HEK293 (cell line): Measurements from ENCODE around the gene TIAL1.

ENCODE experiments used
- CTCF ChIA-PET: fragments of 350-600 bp; formaldehyde crosslinking; extraction: SDS; loops from one replicate; lab custom pipeline; 2021; ENCODE audit warnings: antibody characterized with exemption; lab: Yijun Ruan, JAX
- POLR2A ChIA-PET: fragments of 300-600 bp; formaldehyde crosslinking; extraction: SDS; loops from one replicate; lab custom pipeline; 2020; ENCODE audit warnings: antibody characterized with exemption, inconsistent platforms; lab: Yijun Ruan, JAX
- H3K27ac ChIP-seq: fragments of 200-500 bp; sonication (Bioruptor generic); 2 replicates; pipeline ENCODE4 v1.5.1; 2014; ENCODE audit warnings: low read depth, low read length, control low read depth, inconsistent platforms; ENCODE audit errors: extremely low read depth
- H3K36me3 ChIP-seq, 2 experiments: fragments of 200-500 bp in 1 of 2; sonication (Bioruptor generic) in 1 of 2; 1 replicate in 1 of 2; 2 replicates in 1 of 2; pipeline ENCODE4 v1.5.1; 2014 to 2017; ENCODE audit warnings: inconsistent platforms in 2 of 2, low read length in 2 of 2; ENCODE audit not compliant: control insufficient read depth in 2 of 2, insufficient read depth in 1 of 2
- H3K4me1 ChIP-seq: fragments of 200-500 bp; sonication (Bioruptor generic); 2 replicates; pipeline ENCODE4 v1.5.1; 2014; ENCODE audit warnings: mild to moderate bottlenecking, low read length, inconsistent platforms; ENCODE audit not compliant: control insufficient read depth, insufficient read depth
- H3K4me3 ChIP-seq: 2 replicates; pipeline ENCODE4 v1.5.1; 2011; ENCODE audit warnings: low read depth, mild to moderate bottlenecking, control low read depth, low read length, moderate library complexity
- H3K9me3 ChIP-seq: fragments of 200-500 bp; sonication (Bioruptor generic); 2 replicates; pipeline ENCODE4 v1.5.1; 2014; ENCODE audit warnings: low read depth, low read length, inconsistent platforms; ENCODE audit not compliant: control insufficient read depth, insufficient read depth
- KLF16 ChIP-seq: fragments of 450-650 bp; formaldehyde crosslinking; IDR thresholded peaks from 2 replicates; pipeline ENCODE4 v1.5.1; 2017; ENCODE audit warnings: missing biosample characterization, missing genetic modification characterization
- MEIS1 ChIP-seq: sonication (generic); formaldehyde crosslinking; IDR thresholded peaks from 2 replicates; pipeline ENCODE4 v1.8.1; 2022; ENCODE audit warnings: missing genetic modification reagents, mild to moderate bottlenecking, borderline replicate concordance
- OVOL3 ChIP-seq: fragments of 450-650 bp; formaldehyde crosslinking; IDR thresholded peaks from 2 replicates; pipeline ENCODE4 v1.5.1; 2016; ENCODE audit warnings: missing biosample characterization, missing genetic modification characterization
- SALL2 ChIP-seq: fragments of 450-650 bp; formaldehyde crosslinking; IDR thresholded peaks from 2 replicates; pipeline ENCODE4 v1.5.0; 2017; ENCODE audit warnings: missing biosample characterization, mild to moderate bottlenecking, missing genetic modification characterization, borderline replicate concordance
- ZBTB8A ChIP-seq: fragments of 450-650 bp; formaldehyde crosslinking; IDR thresholded peaks from 2 replicates; pipeline ENCODE4 v1.5.1; 2016; ENCODE audit warnings: missing biosample characterization, missing genetic modification characterization
- ZNF112 ChIP-seq: fragments of 450-650 bp; formaldehyde crosslinking; IDR thresholded peaks from 2 replicates; pipeline ENCODE4 v1.5.0; 2017; ENCODE audit warnings: missing biosample characterization, missing genetic modification characterization
- ZNF121 ChIP-seq: fragments of 450-650 bp; formaldehyde crosslinking; IDR thresholded peaks from 2 replicates; pipeline ENCODE4 v1.5.1; 2016; ENCODE audit warnings: missing biosample characterization, missing genetic modification characterization
- ZNF211 ChIP-seq: fragments of 450-650 bp; formaldehyde crosslinking; IDR thresholded peaks from 2 replicates; pipeline ENCODE4 v1.5.1; 2016; ENCODE audit warnings: low read depth, missing biosample characterization, missing genetic modification characterization
- ZNF473 ChIP-seq: fragments of 450-650 bp; formaldehyde crosslinking; IDR thresholded peaks from 2 replicates; pipeline ENCODE4 v1.5.1; 2017; ENCODE audit warnings: missing biosample characterization, missing genetic modification characterization
- ZNF510 ChIP-seq: fragments of 450-650 bp; formaldehyde crosslinking; IDR thresholded peaks from 2 replicates; pipeline ENCODE4 v1.5.1; 2018; ENCODE audit warnings: mild to moderate bottlenecking, missing genetic modification characterization, missing biosample characterization; ENCODE audit not compliant: insufficient replicate concordance
- ZNF558 ChIP-seq: fragments of 450-650 bp; formaldehyde crosslinking; IDR thresholded peaks from 2 replicates; pipeline ENCODE4 v1.5.1; 2016; ENCODE audit warnings: missing biosample characterization, missing genetic modification characterization
- ZNF610 ChIP-seq: fragments of 450-650 bp; formaldehyde crosslinking; IDR thresholded peaks from 2 replicates; pipeline ENCODE4 v1.5.1; 2016; ENCODE audit warnings: missing biosample characterization, missing genetic modification characterization, borderline replicate concordance
- ZNF621 ChIP-seq: fragments of 450-650 bp; formaldehyde crosslinking; IDR thresholded peaks from 2 replicates; pipeline ENCODE4 v1.5.1; 2017; ENCODE audit warnings: missing biosample characterization, missing genetic modification characterization
- ZSCAN30 ChIP-seq: fragments of 450-650 bp; IDR thresholded peaks from 2 replicates; pipeline ENCODE4 v1.5.1; 2018; ENCODE audit warnings: missing biosample characterization, mild to moderate bottlenecking, missing genetic modification characterization, moderate library complexity
- TF ChIP-seq, protein P1 (sequence below): fragments of 450-650 bp; formaldehyde crosslinking; IDR thresholded peaks from 2 replicates; pipeline ENCODE4 v1.5.1; 2016; ENCODE audit warnings: missing biosample characterization, missing genetic modification characterization
- TF ChIP-seq, protein P2 (sequence below): fragments of 450-650 bp; formaldehyde crosslinking; IDR thresholded peaks from 2 replicates; pipeline ENCODE4 v1.5.1; 2017; ENCODE audit warnings: missing biosample characterization, missing genetic modification characterization
- TF ChIP-seq, protein P3 (sequence below): fragments of 450-650 bp; formaldehyde crosslinking; IDR thresholded peaks from 2 replicates; pipeline ENCODE4 v1.5.1; 2017; ENCODE audit warnings: missing biosample characterization, missing genetic modification characterization
- TF ChIP-seq, protein P4 (sequence below): fragments of 450-650 bp; formaldehyde crosslinking; IDR thresholded peaks from 2 replicates; pipeline ENCODE4 v1.5.1; 2016; ENCODE audit warnings: missing biosample characterization, missing genetic modification characterization
- TF ChIP-seq, protein P5 (sequence below): fragments of 450-650 bp; formaldehyde crosslinking; IDR thresholded peaks from 2 replicates; pipeline ENCODE4 v1.5.1; 2016; ENCODE audit warnings: missing biosample characterization, missing genetic modification characterization
- TF ChIP-seq, protein P6 (sequence below): fragments of 450-650 bp; IDR thresholded peaks from 2 replicates; pipeline ENCODE4 v1.5.1; 2018; ENCODE audit warnings: missing biosample characterization, missing genetic modification characterization
- TF ChIP-seq, protein P7 (sequence below): fragments of 450-650 bp; formaldehyde crosslinking; IDR thresholded peaks from 2 replicates; pipeline ENCODE4 v1.5.1; 2016; ENCODE audit warnings: missing biosample characterization, missing genetic modification characterization

Gene TIAL1

DNA sequence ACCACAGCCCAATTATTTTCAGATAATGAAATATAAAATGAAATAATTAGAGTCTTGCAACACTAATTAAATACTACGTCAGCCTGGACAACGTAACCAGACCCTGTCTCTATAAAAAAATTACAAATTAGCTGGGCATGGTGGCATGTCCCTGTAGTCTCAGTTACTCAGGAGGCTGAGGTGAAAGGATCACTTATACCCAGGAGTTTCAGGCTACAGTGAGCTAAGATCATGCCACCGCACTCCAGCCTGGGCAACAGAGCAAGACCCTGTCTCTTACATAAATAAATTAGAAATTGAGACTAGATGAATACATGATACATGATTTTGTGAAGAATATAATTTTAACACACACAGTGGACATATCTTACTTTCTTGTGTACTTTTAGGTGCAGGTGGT lies 18.4 kb downstream of the TIAL1 start:
- TF ChIP-seq, protein P1, sequence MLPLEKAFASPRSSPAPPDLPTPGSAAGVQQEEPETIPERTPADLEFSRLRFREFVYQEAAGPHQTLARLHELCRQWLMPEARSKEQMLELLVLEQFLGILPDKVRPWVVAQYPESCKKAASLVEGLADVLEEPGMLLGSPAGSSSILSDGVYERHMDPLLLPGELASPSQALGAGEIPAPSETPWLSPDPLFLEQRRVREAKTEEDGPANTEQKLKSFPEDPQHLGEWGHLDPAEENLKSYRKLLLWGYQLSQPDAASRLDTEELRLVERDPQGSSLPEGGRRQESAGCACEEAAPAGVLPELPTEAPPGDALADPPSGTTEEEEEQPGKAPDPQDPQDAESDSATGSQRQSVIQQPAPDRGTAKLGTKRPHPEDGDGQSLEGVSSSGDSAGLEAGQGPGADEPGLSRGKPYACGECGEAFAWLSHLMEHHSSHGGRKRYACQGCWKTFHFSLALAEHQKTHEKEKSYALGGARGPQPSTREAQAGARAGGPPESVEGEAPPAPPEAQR: no peak
- no peak for TF ChIP-seq ZNF473 (tag by site-specific recombination)
- peak; percentile 81 for TF ChIP-seq ZNF121 (tag by site-specific recombination)
- no peak for TF ChIP-seq ZSCAN30 (tag by site-specific recombination)
- no peak for TF ChIP-seq ZNF621
- Histone ChIP-seq H3K36me3 (peaks cover 82 to 87% of the 10 kb centered on the region in 2 experiments), H3K4me3 (no peak overlapping the region), H3K4me1 (no peaks in the 10 kb centered on the region), H3K9me3 (no peaks in the 10 kb centered on the region), H3K27ac (no peak overlapping the region)
- POLR2A ChIA-PET: no interaction called here
- CTCF ChIA-PET: interaction anchor here (0.8 kb wide), 1 partner anchor 40 kb away, joined by 3 read pairs; no protein-coding TSS in a partner anchor

DNA sequence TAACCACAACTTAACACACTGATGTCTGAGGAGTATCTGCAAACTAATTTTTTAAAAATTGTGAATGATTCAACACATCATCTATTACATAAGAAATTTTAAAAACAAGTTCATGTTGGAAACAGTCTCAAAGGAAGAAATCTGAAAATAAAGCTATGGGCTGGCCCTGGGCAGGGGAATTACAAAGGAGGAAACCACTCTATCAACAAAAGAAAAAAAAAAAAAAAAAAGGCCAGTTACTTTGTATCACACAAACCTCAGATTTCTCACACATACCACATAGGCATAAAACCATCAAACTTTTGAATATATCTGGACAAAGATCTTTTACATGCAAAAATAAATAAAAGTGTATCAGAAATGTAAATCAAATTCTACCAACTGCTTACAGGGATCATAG lies 20.8 kb downstream of the TIAL1 start:
- H3K4me1 ChIP-seq: no peaks in the 10 kb centered on the region
- TF ChIP-seq ZNF211 (tag by site-specific recombination): 0 out of 2 replicates have a peak, but pooled peaks have one; percentile 45
- no peak for TF ChIP-seq ZBTB8A (tag by site-specific recombination)
- CTCF ChIA-PET: interaction anchor here (0.7 kb wide), 1 partner anchor 57 kb away, joined by 3 read pairs; no protein-coding TSS in a partner anchor
- no peaks in the 10 kb centered on the region for H3K9me3 ChIP-seq
- H3K4me3 ChIP-seq: no peak overlapping the region
- H3K27ac ChIP-seq: no peak overlapping the region
- POLR2A ChIA-PET: no interaction called here
- H3K36me3 ChIP-seq: peaks cover 74 to 78% of the 10 kb centered on the region in 2 experiments

DNA sequence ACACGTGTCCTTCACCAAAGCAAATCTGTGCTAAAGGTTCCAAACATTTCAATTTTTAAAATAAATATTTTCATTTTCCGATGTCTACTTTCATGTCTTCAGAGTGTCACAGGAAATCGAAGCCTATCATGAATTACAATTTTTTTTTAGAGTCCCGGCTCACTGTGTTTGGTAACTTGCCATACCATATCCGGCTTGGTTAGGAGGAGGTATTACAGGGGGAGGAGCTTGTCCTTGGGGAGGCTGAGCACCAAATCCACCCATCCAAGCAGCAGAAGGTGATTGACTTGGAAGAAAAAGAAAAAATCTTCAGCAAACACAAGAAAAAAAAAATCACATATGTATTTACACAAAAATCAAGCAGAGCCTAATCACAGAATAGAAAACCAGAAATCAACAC lies 21.3 kb downstream of the TIAL1 start:
- Histone ChIP-seq H3K9me3 (no peaks in the 10 kb centered on the region), H3K4me3 (no peak overlapping the region), H3K36me3 (peaks cover 73 to 74% of the 10 kb centered on the region in 2 experiments), H3K4me1 (no peaks in the 10 kb centered on the region), H3K27ac (no peak overlapping the region)
- TF ChIP-seq ZNF112 (tag by site-specific recombination): no peak
- TF ChIP-seq, protein P2, sequence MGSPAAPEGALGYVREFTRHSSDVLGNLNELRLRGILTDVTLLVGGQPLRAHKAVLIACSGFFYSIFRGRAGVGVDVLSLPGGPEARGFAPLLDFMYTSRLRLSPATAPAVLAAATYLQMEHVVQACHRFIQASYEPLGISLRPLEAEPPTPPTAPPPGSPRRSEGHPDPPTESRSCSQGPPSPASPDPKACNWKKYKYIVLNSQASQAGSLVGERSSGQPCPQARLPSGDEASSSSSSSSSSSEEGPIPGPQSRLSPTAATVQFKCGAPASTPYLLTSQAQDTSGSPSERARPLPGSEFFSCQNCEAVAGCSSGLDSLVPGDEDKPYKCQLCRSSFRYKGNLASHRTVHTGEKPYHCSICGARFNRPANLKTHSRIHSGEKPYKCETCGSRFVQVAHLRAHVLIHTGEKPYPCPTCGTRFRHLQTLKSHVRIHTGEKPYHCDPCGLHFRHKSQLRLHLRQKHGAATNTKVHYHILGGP (tag by site-specific recombination): no peak
- TF ChIP-seq SALL2 (tag by site-specific recombination): no peak
- TF ChIP-seq, protein P3, sequence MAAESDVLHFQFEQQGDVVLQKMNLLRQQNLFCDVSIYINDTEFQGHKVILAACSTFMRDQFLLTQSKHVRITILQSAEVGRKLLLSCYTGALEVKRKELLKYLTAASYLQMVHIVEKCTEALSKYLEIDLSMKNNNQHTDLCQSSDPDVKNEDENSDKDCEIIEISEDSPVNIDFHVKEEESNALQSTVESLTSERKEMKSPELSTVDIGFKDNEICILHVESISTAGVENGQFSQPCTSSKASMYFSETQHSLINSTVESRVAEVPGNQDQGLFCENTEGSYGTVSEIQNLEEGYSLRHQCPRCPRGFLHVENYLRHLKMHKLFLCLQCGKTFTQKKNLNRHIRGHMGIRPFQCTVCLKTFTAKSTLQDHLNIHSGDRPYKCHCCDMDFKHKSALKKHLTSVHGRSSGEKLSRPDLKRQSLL (tag by site-specific recombination): no peak
- TF ChIP-seq, protein P4, sequence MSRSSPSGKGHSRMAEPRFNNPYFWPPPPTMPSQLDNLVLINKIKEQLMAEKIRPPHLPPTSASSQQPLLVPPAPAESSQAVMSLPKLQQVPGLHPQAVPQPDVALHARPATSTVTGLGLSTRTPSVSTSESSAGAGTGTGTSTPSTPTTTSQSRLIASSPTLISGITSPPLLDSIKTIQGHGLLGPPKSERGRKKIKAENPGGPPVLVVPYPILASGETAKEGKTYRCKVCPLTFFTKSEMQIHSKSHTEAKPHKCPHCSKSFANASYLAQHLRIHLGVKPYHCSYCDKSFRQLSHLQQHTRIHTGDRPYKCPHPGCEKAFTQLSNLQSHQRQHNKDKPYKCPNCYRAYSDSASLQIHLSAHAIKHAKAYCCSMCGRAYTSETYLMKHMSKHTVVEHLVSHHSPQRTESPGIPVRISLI (tag by site-specific recombination): no peak
- no peak for TF ChIP-seq KLF16 (tag by site-specific recombination)
- no peak for TF ChIP-seq ZNF510 (tag by site-specific recombination)
- no peak for TF ChIP-seq MEIS1 (CRISPR knock-in tag)
- no peak for TF ChIP-seq ZNF558 (tag by site-specific recombination)
- no peak for TF ChIP-seq ZNF610 (tag by site-specific recombination)
- TF ChIP-seq OVOL3 (tag by site-specific recombination): no peak
- TF ChIP-seq, protein P5, sequence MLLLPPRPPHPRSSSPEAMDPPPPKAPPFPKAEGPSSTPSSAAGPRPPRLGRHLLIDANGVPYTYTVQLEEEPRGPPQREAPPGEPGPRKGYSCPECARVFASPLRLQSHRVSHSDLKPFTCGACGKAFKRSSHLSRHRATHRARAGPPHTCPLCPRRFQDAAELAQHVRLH (tag by site-specific recombination): no peak
- TF ChIP-seq ZNF121 (tag by site-specific recombination): no peak
- TF ChIP-seq, protein P6, sequence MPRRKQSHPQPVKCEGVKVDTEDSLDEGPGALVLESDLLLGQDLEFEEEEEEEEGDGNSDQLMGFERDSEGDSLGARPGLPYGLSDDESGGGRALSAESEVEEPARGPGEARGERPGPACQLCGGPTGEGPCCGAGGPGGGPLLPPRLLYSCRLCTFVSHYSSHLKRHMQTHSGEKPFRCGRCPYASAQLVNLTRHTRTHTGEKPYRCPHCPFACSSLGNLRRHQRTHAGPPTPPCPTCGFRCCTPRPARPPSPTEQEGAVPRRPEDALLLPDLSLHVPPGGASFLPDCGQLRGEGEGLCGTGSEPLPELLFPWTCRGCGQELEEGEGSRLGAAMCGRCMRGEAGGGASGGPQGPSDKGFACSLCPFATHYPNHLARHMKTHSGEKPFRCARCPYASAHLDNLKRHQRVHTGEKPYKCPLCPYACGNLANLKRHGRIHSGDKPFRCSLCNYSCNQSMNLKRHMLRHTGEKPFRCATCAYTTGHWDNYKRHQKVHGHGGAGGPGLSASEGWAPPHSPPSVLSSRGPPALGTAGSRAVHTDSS: no peak
- TF ChIP-seq, protein P7, sequence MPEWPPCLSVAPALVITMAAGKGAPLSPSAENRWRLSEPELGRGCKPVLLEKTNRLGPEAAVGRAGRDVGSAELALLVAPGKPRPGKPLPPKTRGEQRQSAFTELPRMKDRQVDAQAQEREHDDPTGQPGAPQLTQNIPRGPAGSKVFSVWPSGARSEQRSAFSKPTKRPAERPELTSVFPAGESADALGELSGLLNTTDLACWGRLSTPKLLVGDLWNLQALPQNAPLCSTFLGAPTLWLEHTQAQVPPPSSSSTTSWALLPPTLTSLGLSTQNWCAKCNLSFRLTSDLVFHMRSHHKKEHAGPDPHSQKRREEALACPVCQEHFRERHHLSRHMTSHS: no peak
- CTCF ChIA-PET: interaction anchor here (0.7 kb wide), 1 partner anchor 58 kb away, joined by 3 read pairs; no protein-coding TSS in a partner anchor
- POLR2A ChIA-PET: no interaction called here
